Fibroblast of lung (primary cell): ENCODE data around the gene TMEM169. TPM values are rescaled to one million over a fixed set of nuclear protein-coding genes. Genes with fewer than 3 reads are reported as not detected.

Experiments used
- DNase-seq, 2 donors: peaks; one replicate each; pipeline versions ENCODE4 v3.0.0 to v3.0.0-alpha.2; 2010; ENCODE audit warnings: low read depth in 2 of 2
- H2AFZ ChIP-seq: 2 replicates; pipeline ENCODE4 v1.5.1; 2012; ENCODE audit warnings: low read length, control low read depth, inconsistent platforms
- H3K27ac ChIP-seq: 2 replicates; pipeline ENCODE4 v1.5.1; 2011; ENCODE audit warnings: low read length, control low read depth; ENCODE audit not compliant: insufficient read depth
- H3K27me3 ChIP-seq: 2 replicates; pipeline ENCODE4 v1.5.1; 2011; ENCODE audit warnings: mild to moderate bottlenecking, low read length; ENCODE audit not compliant: control insufficient read depth, insufficient read depth
- H3K36me3 ChIP-seq: 2 replicates; pipeline ENCODE4 v1.5.1; 2011; ENCODE audit warnings: low read length; ENCODE audit not compliant: control insufficient read depth, insufficient read depth
- H3K4me1 ChIP-seq: 2 replicates; pipeline ENCODE4 v1.5.1; 2011; ENCODE audit warnings: low read length; ENCODE audit not compliant: control insufficient read depth, insufficient read depth; ENCODE audit errors: extremely low read depth
- H3K4me2 ChIP-seq: 2 replicates; pipeline ENCODE4 v1.5.1; 2011; ENCODE audit warnings: low read length, control low read depth; ENCODE audit not compliant: insufficient read depth; ENCODE audit errors: extremely low read depth
- H3K4me3 ChIP-seq, 4 experiments: fragments of 200-600 bp in 1 of 4; sonication (generic) in 1 of 4; replicated peaks in 1 of 4; 2 replicates each; pipeline ENCODE4 v1.5.1; 2011 to 2016; ENCODE audit warnings: low read length in 4 of 4, low read depth in 3 of 4, mild to moderate bottlenecking in 3 of 4, control low read depth in 2 of 4, inconsistent platforms in 1 of 4, mixed read lengths in 1 of 4; ENCODE audit not compliant: insufficient read depth in 1 of 4; ENCODE audit errors: control extremely low read depth in 1 of 4
- H3K79me2 ChIP-seq: 2 replicates; pipeline ENCODE4 v1.5.1; 2012; ENCODE audit warnings: mild to moderate bottlenecking, low read length, inconsistent platforms; ENCODE audit not compliant: control insufficient read depth, insufficient read depth
- H3K9ac ChIP-seq: 2 replicates; pipeline ENCODE4 v1.5.1; 2011; ENCODE audit warnings: mild to moderate bottlenecking, low read length, control low read depth; ENCODE audit not compliant: insufficient read depth
- H3K9me3 ChIP-seq: 2 replicates; pipeline ENCODE4 v1.5.1; 2012; ENCODE audit warnings: low read depth, low read length; ENCODE audit not compliant: control insufficient read depth, insufficient read depth
- H4K20me1 ChIP-seq: 2 replicates; pipeline ENCODE4 v1.5.1; 2011; ENCODE audit warnings: low read length; ENCODE audit not compliant: control insufficient read depth, insufficient read depth; ENCODE audit errors: extremely low read depth
- EZH2 ChIP-seq: IDR thresholded peaks from 2 replicates; pipeline ENCODE4 v1.5.1; 2012; ENCODE audit warnings: low read length, control low read depth, mild to moderate bottlenecking; ENCODE audit errors: missing control alignments
- polyA plus RNA-seq, 2 donors: library from polyadenylated mRNA; depleted of rRNA in 1 of 2; stranded (reverse) in 1 of 2; unstranded in 1 of 2; fragments of >200 nt; gene quantifications; 2 replicates each; pipeline ENCODE4 v1.2.1, GENCODE V29; 2011 to 2012; ENCODE audit warnings: missing spikeins in 1 of 2
- total RNA-seq: library from RNA; depleted of rRNA; stranded (reverse); fragments of >200 nt; gene quantifications from 2 replicates; pipeline ENCODE4 v1.2.1, GENCODE V29; 2014
- TF ChIP-seq, protein P1 (sequence below), 2 donors: IDR thresholded peaks in 1 of 2; conservative IDR thresholded peaks in 1 of 2; 1 replicate in 1 of 2; 2 replicates in 1 of 2; pipeline ENCODE4 v1.5.1; 2011 to 2012; ENCODE audit warnings: low read length in 2 of 2, control low read depth in 1 of 2, inconsistent platforms in 1 of 2, low read depth in 1 of 2, mild to moderate bottlenecking in 1 of 2

Gene TMEM169
- total and polyA plus RNA-seq, 2 donors (not counting 1 experiment from before 2014, with no cell fraction given) = 0.10 to 0.50 TPM

DNA sequence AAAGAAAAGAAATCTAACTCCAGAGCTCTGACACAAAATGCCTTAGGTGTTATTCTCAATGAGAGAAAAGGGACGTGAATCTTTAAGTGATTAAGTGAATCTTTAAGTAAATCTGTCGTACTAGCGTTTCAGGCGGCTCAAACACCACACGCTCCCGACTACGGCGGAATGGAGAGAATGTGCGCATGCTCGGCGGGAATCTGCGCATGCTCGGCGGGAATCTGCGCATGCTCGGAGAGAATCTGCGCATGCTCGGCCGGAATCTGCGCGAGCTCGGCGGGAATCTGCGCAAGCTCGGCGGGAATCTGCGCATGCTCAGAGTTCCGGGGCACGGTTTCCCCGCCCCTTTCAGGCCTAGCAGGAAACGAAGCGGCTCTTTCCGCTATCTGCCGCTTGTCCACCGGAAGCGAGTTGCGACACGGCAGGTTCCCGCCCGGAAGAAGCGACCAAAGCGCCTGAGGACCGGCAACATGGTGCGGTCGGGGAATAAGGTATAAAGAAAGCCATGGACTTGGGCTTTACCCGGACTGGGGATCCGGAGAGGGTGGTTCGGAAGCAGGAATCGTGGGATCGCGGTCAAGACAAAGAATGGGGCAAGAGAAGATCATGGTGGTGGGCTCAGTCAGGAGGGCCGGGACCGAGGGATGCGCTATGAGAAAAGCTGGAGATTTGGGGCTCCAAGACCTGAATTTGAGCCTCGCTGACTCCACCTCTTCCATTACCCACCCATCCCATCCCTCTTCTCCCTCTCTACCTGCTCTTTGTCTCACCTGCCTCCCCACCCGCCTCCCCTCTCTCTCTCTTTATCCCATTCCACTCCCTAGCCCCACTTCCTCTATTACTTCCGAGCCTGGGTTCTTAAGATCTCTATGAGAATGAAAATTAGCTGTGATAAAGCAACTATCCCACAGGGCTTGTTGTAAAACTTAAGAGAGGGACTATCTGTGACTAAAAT, 27.5 kb downstream of the TMEM169 start, which contains the start of gene XRCC5:
XRCC5 (plus strand) TSS at position 382 of the 955 bp plus-strand sequence; CDS start at position 471, 89 bp downstream.
- Histone ChIP-seq H3K9me3 (no peaks in the 10 kb centered on the region), H3K9ac (peak within 1 kb of the TSS; percentile 95), H3K4me1 (peaks cover 2% of the 10 kb centered on the region), H3K4me2 (peak within 1 kb of the TSS; percentile 67), H3K79me2 (peaks cover 39% of the 10 kb centered on the region), H3K27ac (peak within 1 kb of the TSS; percentile 93), H3K4me3 (peak within 1 kb of the TSS; percentile 41 to 96 (median 88)), H4K20me1 (no peaks in the 10 kb centered on the region), H3K27me3 (peaks cover 3% of the 10 kb centered on the region), H2AFZ (peak within 1 kb of the TSS; percentile 76), H3K36me3 (peaks cover 9% of the 10 kb centered on the region)
- TF ChIP-seq, protein P1, sequence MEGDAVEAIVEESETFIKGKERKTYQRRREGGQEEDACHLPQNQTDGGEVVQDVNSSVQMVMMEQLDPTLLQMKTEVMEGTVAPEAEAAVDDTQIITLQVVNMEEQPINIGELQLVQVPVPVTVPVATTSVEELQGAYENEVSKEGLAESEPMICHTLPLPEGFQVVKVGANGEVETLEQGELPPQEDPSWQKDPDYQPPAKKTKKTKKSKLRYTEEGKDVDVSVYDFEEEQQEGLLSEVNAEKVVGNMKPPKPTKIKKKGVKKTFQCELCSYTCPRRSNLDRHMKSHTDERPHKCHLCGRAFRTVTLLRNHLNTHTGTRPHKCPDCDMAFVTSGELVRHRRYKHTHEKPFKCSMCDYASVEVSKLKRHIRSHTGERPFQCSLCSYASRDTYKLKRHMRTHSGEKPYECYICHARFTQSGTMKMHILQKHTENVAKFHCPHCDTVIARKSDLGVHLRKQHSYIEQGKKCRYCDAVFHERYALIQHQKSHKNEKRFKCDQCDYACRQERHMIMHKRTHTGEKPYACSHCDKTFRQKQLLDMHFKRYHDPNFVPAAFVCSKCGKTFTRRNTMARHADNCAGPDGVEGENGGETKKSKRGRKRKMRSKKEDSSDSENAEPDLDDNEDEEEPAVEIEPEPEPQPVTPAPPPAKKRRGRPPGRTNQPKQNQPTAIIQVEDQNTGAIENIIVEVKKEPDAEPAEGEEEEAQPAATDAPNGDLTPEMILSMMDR (conservative IDR thresholded peaks at IDR 0.05 in 1 of 2, IDR thresholded peaks at IDR 0.05 in 1 of 2; ENCODE audit: low read depth in 1 of 2, low read length in 2 of 2) = no peak
- no peak for TF ChIP-seq EZH2
- peak; percentile 93 to 97 for DNase-seq

DNA sequence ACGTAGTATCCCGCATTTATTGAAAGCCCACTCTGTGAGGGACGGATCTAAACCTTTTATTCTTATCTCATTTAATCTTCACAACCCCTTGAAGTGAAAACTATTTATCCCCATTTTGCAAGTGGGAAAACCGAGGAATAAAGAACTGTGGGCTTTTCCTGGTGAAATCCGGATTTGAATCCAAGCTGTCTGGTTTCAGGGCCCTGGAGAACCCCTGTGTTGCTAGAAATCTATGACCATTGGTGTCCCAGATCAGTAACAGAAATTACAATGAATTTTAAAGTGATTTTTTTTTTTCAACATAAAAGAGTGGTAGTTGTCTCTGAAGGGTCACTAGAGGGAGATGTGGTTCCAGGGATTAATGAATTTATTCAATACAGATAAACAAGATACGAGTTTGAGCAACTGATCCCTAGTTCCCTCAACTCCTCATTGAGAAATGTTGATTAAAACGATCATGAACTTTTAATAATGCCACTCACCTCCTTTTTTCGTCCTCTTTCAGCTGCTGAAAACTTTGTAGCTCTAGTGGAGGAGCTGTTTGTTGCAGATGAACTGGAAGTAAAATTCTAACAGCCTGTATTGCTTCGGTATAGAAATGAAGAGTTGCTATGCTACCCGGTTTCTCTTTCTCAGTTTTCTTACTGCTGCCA, 28.4 kb downstream of the TMEM169 start:
- H3K4me3 ChIP-seq = peak overlapping the region; percentile 41 to 96 (median 88)
- H3K79me2 ChIP-seq = peaks cover 40% of the 10 kb centered on the region
- no peak overlapping the region for H2AFZ ChIP-seq
- peaks cover 12% of the 10 kb centered on the region for H3K36me3 ChIP-seq
- H3K27ac ChIP-seq = peak overlapping the region; percentile 93
- no peaks in the 10 kb centered on the region for H4K20me1 ChIP-seq
- H3K9ac ChIP-seq = peak overlapping the region; percentile 95
- H3K4me2 ChIP-seq = peak overlapping the region; percentile 67
- TF ChIP-seq, protein P1 (conservative IDR thresholded peaks at IDR 0.05 in 1 of 2, IDR thresholded peaks at IDR 0.05 in 1 of 2; ENCODE audit: low read depth in 1 of 2, low read length in 2 of 2) = peak; percentile 44 to 52
- no peak for TF ChIP-seq EZH2
- peaks cover 2% of the 10 kb centered on the region for H3K4me1 ChIP-seq
- H3K27me3 ChIP-seq = peaks cover 3% of the 10 kb centered on the region
- DNase-seq = peak; percentile 54 to 79
- no peaks in the 10 kb centered on the region for H3K9me3 ChIP-seq

DNA sequence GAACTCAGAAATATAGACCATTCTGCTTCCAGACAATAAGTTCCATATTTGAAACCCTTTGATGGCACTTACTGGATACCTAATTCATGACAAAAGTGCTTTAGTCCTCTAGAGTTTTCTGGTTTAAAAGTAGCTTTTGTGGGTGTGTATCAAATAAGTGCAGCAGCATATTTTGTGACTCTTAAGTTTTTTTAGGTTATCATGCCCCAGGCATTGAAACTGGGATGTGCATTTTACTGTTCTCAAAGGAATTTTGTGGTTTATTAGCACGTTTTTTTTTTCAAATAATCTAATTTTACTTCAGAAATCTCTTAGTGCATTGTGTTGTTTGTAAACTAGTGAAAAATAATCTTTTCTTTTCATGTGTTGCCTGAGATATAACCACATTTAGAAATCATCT, 28.9 kb downstream of the TMEM169 start:
- Histone ChIP-seq H3K4me3 (peak overlapping the region; percentile 41 to 96 (median 88)), H3K27me3 (peaks cover under 1% of the 10 kb centered on the region), H3K79me2 (peaks cover 45% of the 10 kb centered on the region), H3K9ac (peak overlapping the region; percentile 20), H3K4me2 (peak overlapping the region; percentile 67), H3K4me1 (peaks cover 7% of the 10 kb centered on the region), H3K36me3 (peaks cover 12% of the 10 kb centered on the region), H3K9me3 (no peaks in the 10 kb centered on the region), H2AFZ (no peak overlapping the region), H3K27ac (peak overlapping the region; percentile 93), H4K20me1 (no peaks in the 10 kb centered on the region)
- no peak for DNase-seq
- TF ChIP-seq, protein P1 (conservative IDR thresholded peaks at IDR 0.05 in 1 of 2, IDR thresholded peaks at IDR 0.05 in 1 of 2; ENCODE audit: low read depth in 1 of 2, low read length in 2 of 2) = no peak
- TF ChIP-seq EZH2 = no peak
